ENCODE data around the gene LTB4R.

The LTB4R gene

GRCh38 chr14:24310646-24311604, at the start of gene LTB4R:
TSS of gene LTB4R (plus strand) at chr14:24311502. CDS start at chr14:24315652, 4,150 bp downstream.
- DNase-seq (ENCODE audit: low read depth), result no peak

- DNase-seq (ENCODE audit: low read depth), result no peak
Observed at GRCh38 chr14:24261969-24262327, 49.4 kb upstream of the LTB4R start.

GRCh38 chr14:24262821-24263733, 48.2 kb upstream of the LTB4R start, which contains the start of gene TGM1:
TSS of gene TGM1 (minus strand) at chr14:24263177. CDS start at chr14:24262352, 825 bp downstream.
- DNase-seq (ENCODE audit: low read depth), result no peak

- DNase-seq (ENCODE audit: low read depth), result no peak
Observed at GRCh38 chr14:24263848-24264247, 47.5 kb upstream of the LTB4R start.

- DNase-seq (ENCODE audit: low read depth), result no peak
Observed at GRCh38 chr14:24264298-24264697, 47.0 kb upstream of the LTB4R start.

- no peak for DNase-seq (ENCODE audit: low read depth)
Observed at GRCh38 chr14:24266344-24267244, 44.7 kb upstream of the LTB4R start.

- no peak for DNase-seq (ENCODE audit: low read depth)
Observed at GRCh38 chr14:24267516-24267915, 43.8 kb upstream of the LTB4R start.

GRCh38 chr14:24268225-24268624, 43.1 kb upstream of the LTB4R start:
- no peak for DNase-seq (ENCODE audit: low read depth)

GRCh38 chr14:24269368-24269767, 41.9 kb upstream of the LTB4R start:
- DNase-seq (ENCODE audit: low read depth), result no peak

GRCh38 chr14:24269910-24270536, 41.3 kb upstream of the LTB4R start:
- DNase-seq (ENCODE audit: low read depth), result no peak

- no peak for DNase-seq (ENCODE audit: low read depth)
Observed at GRCh38 chr14:24270537-24271133, 40.7 kb upstream of the LTB4R start.

- DNase-seq (ENCODE audit: low read depth), result peak; percentile 70
Observed at GRCh38 chr14:24271134-24271833, 40.0 kb upstream of the LTB4R start, which contains the start of gene RABGGTA. TSS of gene RABGGTA (minus strand) at chr14:24271597. CDS start at chr14:24271115, 482 bp downstream.

- no peak for DNase-seq (ENCODE audit: low read depth)
Observed at GRCh38 chr14:24271834-24272263, 39.5 kb upstream of the LTB4R start.

GRCh38 chr14:24272467-24272866, 38.8 kb upstream of the LTB4R start:
- no peak for DNase-seq (ENCODE audit: low read depth)

- DNase-seq (ENCODE audit: low read depth), result no peak
Observed at GRCh38 chr14:24273422-24273998, 37.8 kb upstream of the LTB4R start.

GRCh38 chr14:24274101-24274543, 37.2 kb upstream of the LTB4R start:
- no peak for DNase-seq (ENCODE audit: low read depth)

GRCh38 chr14:24277071-24277470, 34.2 kb upstream of the LTB4R start:
- no peak for DNase-seq (ENCODE audit: low read depth)

GRCh38 chr14:24277606-24278321, 33.5 kb upstream of the LTB4R start:
- no peak for DNase-seq (ENCODE audit: low read depth)

GRCh38 chr14:24278424-24278823, 32.9 kb upstream of the LTB4R start:
- no peak for DNase-seq (ENCODE audit: low read depth)
